Mesendoderm (in vitro differentiated cells): ENCODE measurements around the gene PTGES2.

Source experiments
- DNase-seq: peaks from one replicate; pipeline ENCODE4 v3.0.0; 2013
- H2AK5ac ChIP-seq: 2 replicates; pipeline ENCODE4 v1.6.1; 2013; ENCODE audit warnings: low read length, inconsistent platforms
- H2BK120ac ChIP-seq: 2 replicates; pipeline ENCODE4 v1.6.1; 2013; ENCODE audit warnings: low read depth, mild to moderate bottlenecking, low read length, moderate library complexity, mixed read lengths
- H2BK15ac ChIP-seq: replicated peaks from 2 replicates; pipeline ENCODE4 v1.6.1; 2013; ENCODE audit warnings: low read depth, mild to moderate bottlenecking, moderate library complexity
- H2BK5ac ChIP-seq: 2 replicates; pipeline ENCODE4 v1.6.1; 2013; ENCODE audit warnings: low read length, inconsistent platforms
- H3K18ac ChIP-seq: 2 replicates; pipeline ENCODE4 v1.6.1; 2013; ENCODE audit warnings: mild to moderate bottlenecking, low read length, mixed read lengths
- H3K23ac ChIP-seq: one replicate; pipeline ENCODE4 v1.6.1; 2013; ENCODE audit warnings: low read length
- H3K27ac ChIP-seq: 2 replicates; pipeline ENCODE4 v1.5.1; 2013; ENCODE audit warnings: low read depth, mild to moderate bottlenecking, inconsistent platforms, low read length, moderate library complexity
- H3K27me3 ChIP-seq: 2 replicates; pipeline ENCODE4 v1.6.1; 2013; ENCODE audit warnings: low read length, control low read depth, mild to moderate bottlenecking, inconsistent platforms; ENCODE audit not compliant: insufficient read depth, poor library complexity
- H3K36me3 ChIP-seq: 2 replicates; pipeline ENCODE4 v1.6.1; 2013; ENCODE audit warnings: low read length, inconsistent platforms; ENCODE audit not compliant: control insufficient read depth, insufficient read depth
- H3K4ac ChIP-seq: one replicate; pipeline ENCODE4 v1.6.1; 2013; ENCODE audit warnings: low read depth, mild to moderate bottlenecking, low read length, moderate library complexity
- H3K4me1 ChIP-seq: 2 replicates; pipeline ENCODE4 v1.6.1; 2013; ENCODE audit warnings: low read depth, low read length, inconsistent platforms; ENCODE audit not compliant: control insufficient read depth
- H3K4me2 ChIP-seq: 2 replicates; pipeline ENCODE4 v1.6.1; 2013; ENCODE audit warnings: low read length
- H3K4me3 ChIP-seq: 2 replicates; pipeline ENCODE4 v1.5.1; 2013; ENCODE audit warnings: mild to moderate bottlenecking, low read length
- H3K56ac ChIP-seq: one replicate; pipeline ENCODE4 v1.6.1; 2013; ENCODE audit warnings: low read length
- H3K79me1 ChIP-seq: 2 replicates; pipeline ENCODE4 v1.6.1; 2013; ENCODE audit warnings: low read length, inconsistent platforms
- H3K79me2 ChIP-seq: 2 replicates; pipeline ENCODE4 v1.6.1; 2013; ENCODE audit warnings: mild to moderate bottlenecking, low read length; ENCODE audit not compliant: control insufficient read depth, insufficient read depth
- H3K9ac ChIP-seq: 2 replicates; pipeline ENCODE4 v1.6.1; 2013; ENCODE audit warnings: low read length, inconsistent platforms
- H4K5ac ChIP-seq: one replicate; pipeline ENCODE4 v1.6.1; 2013; ENCODE audit warnings: low read length
- H4K8ac ChIP-seq: one replicate; pipeline ENCODE4 v1.6.1; 2013; ENCODE audit warnings: low read depth, mild to moderate bottlenecking, control low read depth, low read length, moderate library complexity
- WGBS: extraction: QIAGEN DNeasy Blood & Tissue Kit; methylation state at CpG from one replicate; pipeline ENCODE4 v1.1.7; 2013; ENCODE audit warnings: low lambda C conversion rate, missing lambda C conversion rate; ENCODE audit not compliant: insufficient coverage; ENCODE audit errors: extremely low coverage; 5-methylcytosine and 5-hydroxymethylcytosine counted together

The PTGES2 gene

DNA sequence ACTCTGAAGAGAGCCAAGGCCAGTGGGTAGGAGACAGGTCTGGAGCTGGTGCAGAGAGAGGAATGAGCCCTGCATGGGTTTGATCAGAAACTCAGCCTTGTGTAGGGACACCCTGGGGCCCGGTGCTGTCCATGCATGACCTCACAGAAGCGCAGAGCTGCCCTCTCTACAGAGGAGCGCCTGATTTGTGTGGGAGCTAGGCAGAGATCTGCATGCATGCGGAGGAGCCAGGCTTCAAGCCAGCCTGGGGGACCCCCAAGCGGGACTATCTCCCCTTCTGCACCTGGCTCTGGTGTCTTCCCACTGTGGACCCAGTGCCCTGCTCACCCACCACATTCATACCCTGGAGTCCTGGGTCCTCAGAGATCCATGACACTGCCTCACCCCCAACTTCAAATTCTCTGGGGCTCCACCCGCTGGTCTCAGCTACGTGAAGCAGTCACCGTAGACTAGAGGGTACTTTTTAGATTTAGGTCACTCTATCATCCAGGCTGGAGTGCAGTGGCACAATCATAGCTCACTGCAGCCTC is 19.1 kb upstream of the PTGES2 start:
- Histone ChIP-seq H3K79me1 (no peaks in the 10 kb centered on the region), H2AK5ac (no peak overlapping the region), H3K56ac (no peak overlapping the region), H3K27me3 (no peaks in the 10 kb centered on the region), H4K5ac (no peak overlapping the region), H3K9ac (no peak overlapping the region), H3K4me2 (no peak overlapping the region), H3K79me2 (no peaks in the 10 kb centered on the region), H2BK5ac (no peak overlapping the region), H3K4ac (no peak overlapping the region), H3K18ac (no peak overlapping the region), H3K4me3 (no peak overlapping the region), H3K27ac (no peak overlapping the region), H3K23ac (no peak overlapping the region), H2BK15ac (no peak overlapping the region), H3K4me1 (no peaks in the 10 kb centered on the region), H2BK120ac (no peak overlapping the region), H3K36me3 (no peaks in the 10 kb centered on the region), H4K8ac (no peak overlapping the region)
- no peak for DNase-seq
- WGBS, result no CpG with 5 or more reads among the region's 8 CpGs

DNA sequence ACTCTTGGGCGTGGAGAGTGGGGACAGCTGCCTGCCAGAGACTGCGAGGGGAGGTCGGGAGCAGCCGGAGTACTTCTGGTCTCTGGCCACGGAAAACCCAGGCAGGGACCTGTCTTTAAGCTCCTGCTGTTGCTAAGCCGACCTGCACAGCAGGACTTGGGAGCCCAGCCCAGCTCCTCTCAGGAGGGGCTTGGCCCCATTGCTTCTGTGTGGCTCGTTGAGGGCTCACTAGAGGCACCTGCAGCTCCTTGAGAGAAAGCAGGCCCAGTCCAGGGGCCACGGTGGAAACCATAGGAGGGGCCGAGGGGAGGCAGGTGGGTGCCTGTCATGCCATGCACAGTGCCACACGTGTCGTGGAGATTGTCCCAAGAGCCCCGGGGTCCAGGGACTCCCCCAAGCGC is 18.4 kb upstream of the PTGES2 start:
- Histone ChIP-seq H3K27ac (no peak overlapping the region), H2BK5ac (no peak overlapping the region), H3K79me2 (no peaks in the 10 kb centered on the region), H3K56ac (no peak overlapping the region), H3K4ac (no peak overlapping the region), H4K5ac (no peak overlapping the region), H3K18ac (no peak overlapping the region), H3K79me1 (no peaks in the 10 kb centered on the region), H3K4me2 (no peak overlapping the region), H3K4me3 (no peak overlapping the region), H3K27me3 (no peaks in the 10 kb centered on the region), H3K4me1 (no peaks in the 10 kb centered on the region), H2BK120ac (no peak overlapping the region), H3K36me3 (no peaks in the 10 kb centered on the region), H3K9ac (no peak overlapping the region), H2AK5ac (no peak overlapping the region), H2BK15ac (no peak overlapping the region), H3K23ac (no peak overlapping the region), H4K8ac (no peak overlapping the region)
- no peak for DNase-seq
- WGBS, result no CpG with 5 or more reads among the region's 13 CpGs

DNA sequence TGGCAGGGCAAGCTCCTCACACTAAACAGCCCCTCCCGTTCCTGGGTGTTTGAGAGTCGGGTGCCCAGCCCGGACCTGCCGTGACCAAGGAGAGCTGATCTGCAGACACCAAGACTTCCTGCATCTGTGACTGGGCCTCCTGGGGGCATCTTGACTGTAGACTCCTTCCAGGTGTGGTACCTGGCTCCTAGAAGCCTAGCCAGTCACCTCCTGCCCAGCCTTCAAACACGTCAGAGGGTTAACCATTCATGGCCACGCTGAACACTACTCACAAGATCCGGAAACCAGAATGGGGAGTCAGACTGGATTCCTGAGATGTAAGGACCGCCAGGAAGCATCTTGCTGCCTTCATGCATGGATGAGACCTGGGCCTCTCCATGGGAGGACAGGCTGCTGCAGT is 18.0 kb upstream of the PTGES2 start:
- no peak overlapping the region for H4K5ac ChIP-seq
- H3K4me2 ChIP-seq, result no peak overlapping the region
- no peak overlapping the region for H3K27ac ChIP-seq
- H3K79me2 ChIP-seq, result no peaks in the 10 kb centered on the region
- no peak overlapping the region for H2BK15ac ChIP-seq
- WGBS, result no CpG with 5 or more reads among the region's 8 CpGs
- H3K79me1 ChIP-seq, result no peaks in the 10 kb centered on the region
- H3K18ac ChIP-seq, result no peak overlapping the region
- no peaks in the 10 kb centered on the region for H3K4me1 ChIP-seq
- H3K27me3 ChIP-seq, result no peaks in the 10 kb centered on the region
- no peak overlapping the region for H2AK5ac ChIP-seq
- DNase-seq, result no peak
- no peaks in the 10 kb centered on the region for H3K36me3 ChIP-seq
- no peak overlapping the region for H3K4ac ChIP-seq
- no peak overlapping the region for H2BK120ac ChIP-seq
- no peak overlapping the region for H3K56ac ChIP-seq
- no peak overlapping the region for H3K4me3 ChIP-seq
- H3K9ac ChIP-seq, result no peak overlapping the region
- no peak overlapping the region for H2BK5ac ChIP-seq
- H3K23ac ChIP-seq, result no peak overlapping the region
- no peak overlapping the region for H4K8ac ChIP-seq

DNA sequence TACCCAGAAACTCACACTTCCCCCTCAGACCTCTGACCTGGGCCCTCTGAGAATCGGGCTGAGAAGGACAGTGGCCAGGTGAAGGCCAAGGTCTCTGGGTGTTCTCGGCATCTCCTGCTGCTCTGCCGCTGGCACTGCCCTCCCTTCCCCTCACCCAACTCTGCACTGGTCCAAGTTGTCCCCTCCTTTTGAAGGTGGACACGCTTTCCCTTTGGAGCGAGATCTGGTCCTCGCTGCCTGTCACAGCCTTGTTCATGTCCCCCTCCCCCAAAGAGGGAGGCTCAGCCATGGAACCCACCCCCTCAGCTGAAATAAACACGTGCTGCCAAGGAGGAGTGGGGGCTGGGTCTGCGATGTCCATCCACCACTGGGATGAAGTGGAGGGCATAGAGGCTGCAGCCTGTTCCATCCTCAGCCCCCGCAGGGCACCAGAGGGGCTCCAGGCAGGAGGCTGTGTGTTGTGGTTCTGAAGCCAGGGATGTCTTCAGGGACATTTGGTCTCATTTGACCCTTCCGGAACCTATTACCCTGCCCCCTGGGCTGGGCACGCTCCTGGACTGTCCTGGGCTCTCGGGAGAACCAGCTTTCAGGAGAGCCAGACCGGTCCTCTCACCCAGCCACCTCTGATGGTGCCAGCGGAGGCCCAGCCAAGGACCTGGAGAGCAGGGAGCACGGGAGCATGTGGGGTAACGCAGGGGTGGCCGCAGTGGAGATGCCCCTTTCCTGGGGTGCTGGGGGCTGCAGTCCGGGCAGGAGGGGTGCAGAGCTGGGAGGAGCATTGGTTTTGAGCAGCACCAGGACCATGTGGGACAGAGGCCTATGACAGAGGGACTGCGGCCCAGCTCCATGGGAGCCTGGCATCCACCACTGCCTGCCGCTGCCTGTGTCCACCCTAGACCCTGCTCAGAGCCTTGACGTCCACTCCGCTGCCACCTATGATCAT is 17.0 kb upstream of the PTGES2 start:
- no peak overlapping the region for H2AK5ac ChIP-seq
- no peak overlapping the region for H3K4me2 ChIP-seq
- H3K4ac ChIP-seq, result no peak overlapping the region
- no peak overlapping the region for H2BK15ac ChIP-seq
- H3K23ac ChIP-seq, result no peak overlapping the region
- no peaks in the 10 kb centered on the region for H3K27me3 ChIP-seq
- no peaks in the 10 kb centered on the region for H3K36me3 ChIP-seq
- H3K79me1 ChIP-seq, result no peaks in the 10 kb centered on the region
- no peak overlapping the region for H4K8ac ChIP-seq
- H3K4me3 ChIP-seq, result no peak overlapping the region
- no peaks in the 10 kb centered on the region for H3K79me2 ChIP-seq
- H2BK120ac ChIP-seq, result no peak overlapping the region
- no peak for DNase-seq
- no peak overlapping the region for H2BK5ac ChIP-seq
- H3K4me1 ChIP-seq, result no peaks in the 10 kb centered on the region
- H3K56ac ChIP-seq, result no peak overlapping the region
- H3K27ac ChIP-seq, result no peak overlapping the region
- no peak overlapping the region for H3K18ac ChIP-seq
- WGBS, result no CpG with 5 or more reads among the region's 22 CpGs
- H3K9ac ChIP-seq, result no peak overlapping the region
- no peak overlapping the region for H4K5ac ChIP-seq

DNA sequence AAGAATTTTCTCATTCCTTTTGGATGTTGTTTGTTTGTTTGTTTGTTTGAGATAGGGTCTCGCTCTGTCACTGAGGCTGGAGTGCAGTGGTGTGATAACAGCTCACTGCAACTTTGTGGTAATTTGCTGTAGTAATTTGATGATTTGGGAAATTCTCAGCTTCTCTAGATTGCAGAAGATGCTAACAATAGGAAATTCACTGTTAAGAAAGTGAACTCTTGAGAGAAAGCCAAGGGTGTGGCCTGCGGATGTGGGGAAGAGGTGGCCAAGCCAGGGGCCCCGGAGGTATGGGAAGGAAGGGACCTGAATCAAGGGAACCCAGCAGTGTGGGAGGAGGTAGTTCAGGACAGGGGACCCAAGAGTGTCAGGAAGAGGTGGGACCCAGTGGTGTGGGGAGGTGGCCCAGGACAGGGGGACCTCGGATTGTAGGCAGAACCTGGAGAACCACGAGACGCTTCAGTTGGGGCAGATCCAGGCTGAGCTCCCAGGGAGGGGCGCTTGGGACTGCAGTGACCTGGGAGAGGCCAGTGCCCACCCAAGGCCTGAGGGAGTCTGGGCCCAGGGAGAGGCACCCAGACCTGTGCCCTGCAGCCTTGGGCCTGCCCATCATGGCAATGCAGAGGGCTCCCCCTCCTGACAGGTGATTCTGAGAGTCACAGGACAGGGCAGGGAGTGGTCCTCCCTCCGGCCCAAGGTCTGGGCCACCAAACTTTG is 16.2 kb upstream of the PTGES2 start:
- Histone ChIP-seq H3K4ac (no peak overlapping the region), H3K4me1 (no peaks in the 10 kb centered on the region), H2AK5ac (no peak overlapping the region), H4K5ac (no peak overlapping the region), H3K4me2 (no peak overlapping the region), H3K36me3 (no peaks in the 10 kb centered on the region), H2BK5ac (no peak overlapping the region), H2BK15ac (no peak overlapping the region), H3K79me2 (no peaks in the 10 kb centered on the region), H3K23ac (no peak overlapping the region), H3K18ac (no peak overlapping the region), H3K27me3 (no peaks in the 10 kb centered on the region), H3K27ac (no peak overlapping the region), H3K4me3 (no peak overlapping the region), H3K79me1 (no peaks in the 10 kb centered on the region), H2BK120ac (no peak overlapping the region), H3K9ac (no peak overlapping the region), H3K56ac (no peak overlapping the region), H4K8ac (no peak overlapping the region)
- WGBS, result no CpG with 5 or more reads among the region's 8 CpGs
- DNase-seq, result no peak
